Measurements from ENCODE around the gene COL13A1. TPM values are rescaled to one million over a fixed set of nuclear protein-coding genes. Genes with fewer than 3 reads are reported as not detected.

The COL13A1 gene
- total and polyA plus RNA-seq, 12 donors = 0.54 to 7.6 (median 1.9) TPM

- no peak for DNase-seq
- TF ChIP-seq POLR2A (IDR thresholded peaks at IDR 0.05) = no peak
- intact Hi-C loops (cut with DNase I) = no loop called here
- H3K36me3 ChIP-seq (replicated peaks in 1 of 2) = no peaks in the 10 kb centered on the region
- H3K27me3 ChIP-seq = no peaks in the 10 kb centered on the region
- H3K4me3 ChIP-seq = no peak overlapping the region
- H3K4me1 ChIP-seq (replicated peaks in 1 of 2) = peaks cover 0 to 2% of the 10 kb centered on the region in 2 donors
- H3K27ac ChIP-seq = no peak overlapping the region
- H3K9me3 ChIP-seq (replicated peaks in 1 of 3) = no peaks in the 10 kb centered on the region
- 58 to 73% (median 66%) methylated on average over 6 of the region's 6 CpGs for WGBS, 4 donors
Measured at GRCh38 chr10:69850440-69850839, 48.7 kb downstream of the COL13A1 start.

GRCh38 chr10:69851306-69851705 lies 49.6 kb downstream of the COL13A1 start:
- Histone ChIP-seq H3K4me1 (replicated peaks in 1 of 2) (no peaks in the 10 kb centered on the region), H3K27ac (no peak overlapping the region), H3K27me3 (no peaks in the 10 kb centered on the region), H3K36me3 (replicated peaks in 1 of 2) (no peaks in the 10 kb centered on the region), H3K4me3 (no peak overlapping the region), H3K9me3 (replicated peaks in 1 of 3) (no peaks in the 10 kb centered on the region)
- WGBS, 4 donors = 79 to 85% (median 81%) methylated on average over 1 of the region's 1 CpG
- no peak for DNase-seq
- intact Hi-C loops (cut with DNase I) = no loop called here
- TF ChIP-seq CTCF (IDR thresholded peaks at IDR 0.05) (no peak), POLR2A (IDR thresholded peaks at IDR 0.05) (no peak)

GRCh38 chr10:69853064-69853463 lies 51.4 kb downstream of the COL13A1 start:
- Histone ChIP-seq H3K4me1 (replicated peaks in 1 of 2) (no peaks in the 10 kb centered on the region), H3K27ac (no peak overlapping the region), H3K27me3 (no peaks in the 10 kb centered on the region), H3K36me3 (replicated peaks in 1 of 2) (no peaks in the 10 kb centered on the region), H3K4me3 (no peak overlapping the region), H3K9me3 (replicated peaks in 1 of 3) (no peaks in the 10 kb centered on the region)
- TF ChIP-seq POLR2A (IDR thresholded peaks at IDR 0.05) (no peak), CTCF (IDR thresholded peaks at IDR 0.05) (no peak)
- no peak for DNase-seq
- WGBS, 4 donors = 61 to 71% (median 65%) methylated on average over 6 to 7 of the region's 7 CpGs
- intact Hi-C loops (cut with DNase I) = no loop called here

GRCh38 chr10:69854511-69855345 lies 53.0 kb downstream of the COL13A1 start:
- H3K27ac ChIP-seq = no peak overlapping the region
- no peak for TF ChIP-seq POLR2A (IDR thresholded peaks at IDR 0.05)
- TF ChIP-seq CTCF (IDR thresholded peaks at IDR 0.05) = no peak
- 60 to 70% (median 66%) methylated on average over 10 of the region's 10 CpGs for whole genome bisulfite sequencing, 4 donors
- intact Hi-C loops (cut with DNase I) = no loop called here
- DNase-seq = no peak
- H3K36me3 ChIP-seq (replicated peaks in 1 of 2) = no peaks in the 10 kb centered on the region
- H3K4me1 ChIP-seq (replicated peaks in 1 of 2) = no peaks in the 10 kb centered on the region
- no peaks in the 10 kb centered on the region for H3K27me3 ChIP-seq
- no peaks in the 10 kb centered on the region for H3K9me3 ChIP-seq (replicated peaks in 1 of 3)
- H3K4me3 ChIP-seq = no peak overlapping the region

All from adrenal gland (tissue), 12 donors.